Stimulated activated CD4-positive, alpha-beta T cell treated with anti-CD3 and anti-CD28 coated beads, Interleukin-12 subunit alpha, Interleukin-12 subunit beta, amount 100 ng/mL, for 24 hours (primary cell): ENCODE data around the gene PODN.

Experiments
- DNase-seq, 2 experiments: peaks; one replicate each; pipeline ENCODE4 v3.0.0-alpha.2; 2020; ENCODE audit warnings: low read depth in 2 of 2

Gene PODN

GRCh38 chr1:53051676-53052075, 10.3 kb upstream of the PODN start:
- no peak for DNase-seq

- DNase-seq = no peak
These were observed 4.9 kb upstream of the PODN start for GRCh38 chr1:53057127-53057526.

GRCh38 chr1:53060579-53060978, 1.4 kb upstream of the PODN start:
- no peak for DNase-seq

- DNase-seq = no peak
These were observed 722 bp upstream of the PODN start for GRCh38 chr1:53061123-53061858.

- no peak for DNase-seq
These were observed 937 bp downstream of the PODN start for GRCh38 chr1:53062708-53063591.

GRCh38 chr1:53063744-53064515, 1.9 kb downstream of the PODN start:
- no peak for DNase-seq

- DNase-seq = no peak
These were observed 3.4 kb downstream of the PODN start for GRCh38 chr1:53065391-53065790.

GRCh38 chr1:53066488-53066887, 4.5 kb downstream of the PODN start:
- DNase-seq = no peak

- no peak for DNase-seq
These were observed 5.1 kb downstream of the PODN start for GRCh38 chr1:53066891-53067738.

GRCh38 chr1:53067886-53068285, 5.9 kb downstream of the PODN start:
- no peak for DNase-seq

- DNase-seq = no peak
These were observed 6.5 kb downstream of the PODN start for GRCh38 chr1:53068314-53069099.

- no peak for DNase-seq
These were observed 7.3 kb downstream of the PODN start for GRCh38 chr1:53069265-53069662.

- no peak for DNase-seq
These were observed 7.8 kb downstream of the PODN start for GRCh38 chr1:53069663-53070327.

- no peak for DNase-seq
These were observed 8.6 kb downstream of the PODN start for GRCh38 chr1:53070621-53071020.

GRCh38 chr1:53071167-53071865, 9.3 kb downstream of the PODN start:
- DNase-seq = no peak

- DNase-seq = no peak
These were observed 9.9 kb downstream of the PODN start for GRCh38 chr1:53071915-53072314.

GRCh38 chr1:53073287-53073686, 11.3 kb downstream of the PODN start:
- no peak for DNase-seq

- no peak for DNase-seq
These were observed 11.9 kb downstream of the PODN start for GRCh38 chr1:53073868-53074311.
